Neural progenitor cell (in vitro differentiated cells): ENCODE results near the gene CALR.

Experiments used
- CTCF ChIP-seq: fragments of 200-600 bp; sonication (generic); IDR thresholded peaks from 2 replicates; pipeline ENCODE4 v1.5.1; 2017; ENCODE audit warnings: antibody characterized with exemption, mild to moderate bottlenecking
- EZH2 ChIP-seq: fragments of 200-600 bp; sonication (generic); IDR thresholded peaks from 2 replicates; pipeline ENCODE4 v1.6.1; 2017; ENCODE audit warnings: antibody characterized with exemption, mild to moderate bottlenecking, moderate library complexity

- peak; percentile 19 for TF ChIP-seq CTCF
- no peak for TF ChIP-seq EZH2
Observed at GRCh38 chr19:12938779-12939601, 581 bp downstream of the CALR start.
